Activated T-cell treated with anti-CD3 and anti-CD28 coated beads, Interleukin-2, amount 50 U/mL, for 72 hours (primary cell): Measurements from ENCODE around the gene HID1. TPM values are rescaled to one million over a fixed set of nuclear protein-coding genes. Genes with fewer than 3 reads are reported as not detected.

Experiments
- ATAC-seq, 2 donors: fragments of 150-1000 bp; cut with Tn5 transposase; replicated peaks in 1 of 2; 2 replicates each; pipeline ENCODE4 v1.10.0; 2021; ENCODE audit warnings: moderate library complexity in 2 of 2, mild to moderate bottlenecking in 1 of 2
- DNase-seq, 2 donors: peaks; one replicate each; pipeline ENCODE4 v3.0.0; 2021 to 2022; ENCODE audit warnings: mixed read lengths in 1 of 2
- H3K27ac Mint-ChIP-seq: one replicate; pipeline ENCODE4 v1.8.0; 2022; ENCODE audit warnings: mild to moderate bottlenecking, moderate library complexity, mixed read lengths
- H3K27me3 Mint-ChIP-seq: one replicate; pipeline ENCODE4 v1.8.0; 2022; ENCODE audit warnings: low read depth, mixed read lengths
- H3K36me3 Mint-ChIP-seq, 2 donors: one replicate each; pipeline ENCODE4 v1.8.0; 2022; ENCODE audit warnings: mixed read lengths in 2 of 2, mild to moderate bottlenecking in 1 of 2; ENCODE audit not compliant: insufficient read depth in 2 of 2
- H3K4me1 Mint-ChIP-seq: one replicate; pipeline ENCODE4 v1.8.0; 2022; ENCODE audit warnings: low read depth, mixed read lengths
- H3K4me3 Mint-ChIP-seq, 2 donors: one replicate each; pipeline ENCODE4 v1.8.0; 2022; ENCODE audit warnings: mild to moderate bottlenecking in 2 of 2, mixed read lengths in 2 of 2, moderate library complexity in 2 of 2
- H3K9me3 Mint-ChIP-seq, 2 donors: one replicate each; pipeline ENCODE4 v1.8.0; 2022; ENCODE audit warnings: mixed read lengths in 2 of 2
- total RNA-seq, 2 donors: library from RNA; stranded (reverse); gene quantifications; one replicate each; pipeline ENCODE4 v1.2.3, GENCODE V29; 2022

Gene HID1
- total RNA-seq, 2 donors from 2014 or later: 7.3 to 7.4 TPM

- Mint-ChIP-seq H3K4me1 (peaks cover 5% of the 10 kb centered on the region), H3K4me3 (no peak overlapping the region), H3K27me3 (no peaks in the 10 kb centered on the region), H3K27ac (no peak overlapping the region), H3K9me3 (no peaks in the 10 kb centered on the region), H3K36me3 (no peaks in the 10 kb centered on the region)
- peak; percentile 85 to 91 for DNase-seq
- peak; percentile 55 to 64 for ATAC-seq
Observed at GRCh38 chr17:74957935-74958740, 14.4 kb downstream of the HID1 start.

DNA sequence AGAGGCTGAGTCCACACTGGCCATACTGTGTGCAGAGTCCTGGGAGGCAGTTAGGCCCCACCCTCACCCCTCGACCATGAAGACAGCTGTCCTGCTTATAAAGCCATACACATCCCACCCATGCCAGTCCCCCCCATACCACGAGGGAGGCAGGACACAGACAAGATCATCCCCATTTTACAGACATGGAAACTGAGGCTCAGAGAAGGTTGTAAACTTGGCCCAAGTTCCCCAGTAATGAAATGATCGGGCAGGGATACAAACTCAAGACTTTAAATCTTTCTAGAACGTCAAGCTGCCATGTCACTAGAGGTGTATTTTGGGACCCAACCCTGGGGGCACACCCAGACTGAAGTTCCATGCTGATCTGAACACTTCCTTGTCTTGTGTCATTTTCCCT, 16.5 kb downstream of the HID1 start:
- no peaks in the 10 kb centered on the region for H3K27me3 Mint-ChIP-seq
- H3K4me3 Mint-ChIP-seq: no peak overlapping the region
- no peaks in the 10 kb centered on the region for H3K36me3 Mint-ChIP-seq
- no peaks in the 10 kb centered on the region for H3K9me3 Mint-ChIP-seq
- ATAC-seq: no peak
- no peak for DNase-seq
- H3K4me1 Mint-ChIP-seq: no peaks in the 10 kb centered on the region
- no peak overlapping the region for H3K27ac Mint-ChIP-seq

- no peak for ATAC-seq
- no peaks in the 10 kb centered on the region for H3K9me3 Mint-ChIP-seq
- H3K4me1 Mint-ChIP-seq: no peaks in the 10 kb centered on the region
- H3K27me3 Mint-ChIP-seq: no peaks in the 10 kb centered on the region
- no peaks in the 10 kb centered on the region for H3K36me3 Mint-ChIP-seq
- no peak overlapping the region for H3K27ac Mint-ChIP-seq
- H3K4me3 Mint-ChIP-seq: no peak overlapping the region
- DNase-seq: no peak
Observed at GRCh38 chr17:74954665-74955421, 17.7 kb downstream of the HID1 start.

DNA sequence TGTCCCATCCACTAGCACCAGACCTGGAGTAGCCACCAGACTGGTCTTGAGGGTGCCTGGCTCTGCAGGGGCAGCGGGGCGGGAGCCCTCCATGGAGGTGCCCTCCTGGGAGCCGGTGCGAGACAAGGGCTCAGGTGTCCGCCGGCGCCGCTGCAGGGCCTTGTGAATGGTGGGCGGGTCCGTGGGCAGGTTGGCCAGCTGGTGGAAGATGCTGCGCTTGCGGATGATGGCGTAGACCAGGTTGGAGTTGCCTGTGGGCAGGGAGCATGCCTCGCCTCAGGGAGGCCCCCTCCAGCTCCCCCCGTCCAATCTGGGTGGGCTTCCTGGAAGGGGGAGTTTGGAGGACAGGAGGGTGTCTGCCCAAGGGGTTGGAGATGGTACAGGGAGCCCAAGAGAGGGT, 18.4 kb downstream of the HID1 start:
- Mint-ChIP-seq H3K27me3 (no peaks in the 10 kb centered on the region), H3K27ac (no peak overlapping the region), H3K9me3 (no peaks in the 10 kb centered on the region), H3K36me3 (no peaks in the 10 kb centered on the region), H3K4me3 (no peak overlapping the region), H3K4me1 (no peaks in the 10 kb centered on the region)
- no peak for ATAC-seq
- no peak for DNase-seq

- no peaks in the 10 kb centered on the region for H3K36me3 Mint-ChIP-seq
- DNase-seq (no peak), ATAC-seq (no peak)
- H3K4me3 Mint-ChIP-seq: no peak overlapping the region
- no peaks in the 10 kb centered on the region for H3K27me3 Mint-ChIP-seq
- H3K9me3 Mint-ChIP-seq: no peaks in the 10 kb centered on the region
- no peak overlapping the region for H3K27ac Mint-ChIP-seq
- H3K4me1 Mint-ChIP-seq: no peaks in the 10 kb centered on the region
Observed at GRCh38 chr17:74953134-74953687, 19.3 kb downstream of the HID1 start.

DNA sequence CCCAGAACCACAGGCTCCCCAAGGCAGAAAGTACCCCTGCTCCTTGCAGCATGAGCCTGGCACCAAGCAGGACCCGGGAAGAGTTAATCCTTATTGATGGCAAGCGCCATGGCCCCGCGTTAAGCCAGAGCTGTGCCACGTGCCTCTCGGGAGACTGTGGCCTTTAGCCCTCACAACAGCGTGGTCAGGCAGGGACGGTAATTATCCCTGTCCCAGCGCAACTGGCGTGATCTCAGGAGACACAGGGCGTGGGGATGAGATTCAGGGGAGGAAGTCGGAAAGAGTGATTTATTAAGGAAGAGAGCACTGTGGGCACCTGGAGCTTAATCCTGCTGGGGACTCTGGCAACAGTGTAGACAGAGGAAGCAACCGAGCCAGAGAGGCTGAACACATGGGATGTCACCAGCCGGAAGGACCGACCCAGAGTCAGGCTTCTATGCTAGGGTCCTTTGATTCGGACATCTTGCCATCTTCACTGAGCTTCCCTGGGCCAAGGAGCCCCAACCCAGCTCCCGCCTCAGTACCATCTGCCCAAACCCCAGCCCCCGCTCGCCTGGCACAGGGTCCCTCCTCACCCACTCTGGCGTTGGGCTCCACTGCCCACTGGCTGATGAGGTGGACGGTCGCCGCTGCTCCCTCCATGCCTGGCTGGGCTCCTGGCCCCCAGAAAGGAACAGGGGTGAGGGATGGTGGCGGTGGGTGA, 20.0 kb downstream of the HID1 start:
- H3K27ac Mint-ChIP-seq: no peak overlapping the region
- no peaks in the 10 kb centered on the region for H3K9me3 Mint-ChIP-seq

DNA sequence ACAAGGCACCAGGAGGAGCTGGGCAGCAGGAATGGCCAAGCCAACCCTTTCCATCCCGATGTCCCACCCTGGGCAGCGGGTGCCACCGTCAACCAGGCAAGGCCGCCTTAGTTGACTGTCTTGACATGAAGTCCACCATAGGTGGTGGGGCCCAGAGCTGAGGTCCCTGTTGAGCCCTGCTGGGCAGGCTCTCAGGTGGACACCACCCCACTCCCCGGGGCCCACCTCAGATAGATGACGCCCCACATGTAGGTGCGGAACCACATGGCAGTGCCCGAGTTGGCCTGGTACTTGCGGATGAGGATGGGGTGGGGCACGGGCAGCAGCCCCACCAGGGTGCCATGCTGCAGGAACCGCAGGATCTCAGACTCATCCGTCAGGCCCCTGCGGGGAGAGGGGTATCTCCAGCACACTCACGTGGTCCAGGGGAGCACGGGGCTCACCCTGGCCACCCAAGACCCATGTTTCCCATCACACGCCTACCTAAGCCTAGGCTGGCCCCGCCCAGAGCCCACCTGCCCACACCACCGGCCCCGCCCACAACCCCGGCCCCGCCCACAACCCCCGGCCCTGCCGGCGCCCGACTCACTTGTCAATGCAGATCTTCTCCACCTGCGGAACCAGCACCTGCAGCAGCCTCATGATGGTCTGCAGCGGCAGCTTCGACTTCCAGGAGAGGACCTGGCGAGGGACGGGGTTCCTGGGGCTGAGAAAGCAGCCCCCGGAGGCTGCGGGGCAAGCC, 20.7 kb downstream of the HID1 start:
- no peaks in the 10 kb centered on the region for H3K4me1 Mint-ChIP-seq
- ATAC-seq: no peak

More for the DNA sequence above, 20.0 kb downstream of the HID1 start:
- DNase-seq (no peak), ATAC-seq (no peak)
- H3K36me3 Mint-ChIP-seq: no peaks in the 10 kb centered on the region
- no peak overlapping the region for H3K4me3 Mint-ChIP-seq
- no peaks in the 10 kb centered on the region for H3K27me3 Mint-ChIP-seq
- H3K4me1 Mint-ChIP-seq: no peaks in the 10 kb centered on the region

DNA sequence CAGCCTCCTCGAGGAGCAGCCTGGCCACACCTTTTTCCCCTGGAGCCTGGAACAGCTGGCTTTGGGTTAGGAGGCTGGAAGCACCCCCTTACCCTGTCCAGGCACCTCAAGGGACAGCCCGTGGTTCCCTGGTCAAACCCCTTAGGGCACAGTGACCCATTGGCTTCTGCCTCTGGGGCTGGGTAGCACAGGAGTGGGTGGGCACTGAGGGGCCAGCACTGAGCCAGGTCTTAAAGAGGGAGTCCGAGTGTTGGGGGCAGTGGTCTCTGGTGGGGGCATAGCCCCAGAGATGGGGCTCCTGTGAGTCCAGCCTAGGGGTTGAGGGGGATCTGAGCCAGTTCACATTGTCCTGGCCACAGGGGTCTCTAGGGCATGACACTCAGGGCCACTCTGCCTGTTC, 21.5 kb downstream of the HID1 start:
- H3K9me3 Mint-ChIP-seq: no peaks in the 10 kb centered on the region
- no peaks in the 10 kb centered on the region for H3K27me3 Mint-ChIP-seq
- no peaks in the 10 kb centered on the region for H3K4me1 Mint-ChIP-seq
- no peak for DNase-seq
- no peak for ATAC-seq
- H3K4me3 Mint-ChIP-seq: no peak overlapping the region
- no peaks in the 10 kb centered on the region for H3K36me3 Mint-ChIP-seq
- no peak overlapping the region for H3K27ac Mint-ChIP-seq

More for the DNA sequence above, 20.7 kb downstream of the HID1 start:
- no peak for DNase-seq
- Mint-ChIP-seq H3K9me3 (no peaks in the 10 kb centered on the region), H3K4me3 (no peak overlapping the region), H3K36me3 (no peaks in the 10 kb centered on the region), H3K27ac (no peak overlapping the region), H3K27me3 (no peaks in the 10 kb centered on the region)

GRCh38 chr17:74950207-74950606, 22.4 kb downstream of the HID1 start:
- Mint-ChIP-seq H3K27ac (no peak overlapping the region), H3K4me1 (no peaks in the 10 kb centered on the region)
- ATAC-seq: no peak

GRCh38 chr17:74949455-74950115, 23.0 kb downstream of the HID1 start:
- Mint-ChIP-seq H3K4me1 (no peaks in the 10 kb centered on the region), H3K9me3 (no peaks in the 10 kb centered on the region), H3K27me3 (no peaks in the 10 kb centered on the region), H3K4me3 (no peak overlapping the region), H3K36me3 (no peaks in the 10 kb centered on the region), H3K27ac (no peak overlapping the region)
- ATAC-seq (no peak), DNase-seq (no peak)

More at GRCh38 chr17:74950207-74950606, 22.4 kb downstream of the HID1 start:
- no peak overlapping the region for H3K4me3 Mint-ChIP-seq
- no peak for DNase-seq
- no peaks in the 10 kb centered on the region for H3K27me3 Mint-ChIP-seq
- H3K9me3 Mint-ChIP-seq: no peaks in the 10 kb centered on the region
- H3K36me3 Mint-ChIP-seq: no peaks in the 10 kb centered on the region

GRCh38 chr17:74947041-74947754, 25.4 kb downstream of the HID1 start:
- Mint-ChIP-seq H3K36me3 (no peaks in the 10 kb centered on the region), H3K27ac (no peak overlapping the region), H3K4me1 (no peaks in the 10 kb centered on the region), H3K9me3 (no peaks in the 10 kb centered on the region), H3K27me3 (peaks cover 12% of the 10 kb centered on the region), H3K4me3 (no peak overlapping the region)
- ATAC-seq: no peak
- DNase-seq: no peak

DNA sequence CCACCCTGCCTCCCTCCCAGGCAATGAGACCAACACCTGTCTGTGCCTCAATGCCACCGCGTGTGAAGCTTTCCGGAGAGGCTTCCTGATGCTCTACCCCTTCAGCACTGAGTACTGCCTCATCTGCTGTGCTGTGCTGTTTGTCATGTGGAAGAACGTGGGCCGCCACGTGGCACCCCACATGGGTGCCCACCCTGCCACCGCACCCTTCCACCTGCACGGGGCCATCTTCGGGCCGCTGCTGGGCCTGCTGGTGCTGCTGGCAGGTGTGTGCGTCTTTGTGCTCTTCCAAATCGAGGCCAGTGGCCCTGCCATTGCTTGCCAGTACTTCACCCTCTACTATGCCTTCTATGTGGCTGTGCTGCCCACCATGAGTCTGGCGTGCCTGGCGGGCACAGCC, 25.9 kb downstream of the HID1 start:
- Mint-ChIP-seq H3K4me1 (no peaks in the 10 kb centered on the region), H3K36me3 (no peaks in the 10 kb centered on the region), H3K27me3 (peaks cover 12% of the 10 kb centered on the region), H3K4me3 (no peak overlapping the region), H3K27ac (no peak overlapping the region), H3K9me3 (no peaks in the 10 kb centered on the region)
- DNase-seq (no peak), ATAC-seq (no peak)
